Activated T-helper 17 cell treated with anti-CD3 and anti-CD28 coated beads, Interleukin-2, amount 50 U/mL, for 72 hours (primary cell): ENCODE measurements around the gene CTLA4. TPM values are rescaled to one million over a fixed set of nuclear protein-coding genes. Genes with fewer than 3 reads are reported as not detected.

Source experiments
- ATAC-seq: fragments of 150-1000 bp; cut with Tn5 transposase; replicated peaks from 2 replicates; pipeline ENCODE4 v1.10.0; 2021; ENCODE audit warnings: mild to moderate bottlenecking, moderate library complexity
- H3K27ac Mint-ChIP-seq: one replicate; pipeline ENCODE4 v1.8.0; 2022; ENCODE audit warnings: mixed read lengths
- H3K27me3 Mint-ChIP-seq: one replicate; pipeline ENCODE4 v1.8.0; 2022; ENCODE audit warnings: mixed read lengths
- H3K36me3 Mint-ChIP-seq: one replicate; pipeline ENCODE4 v1.8.0; 2022; ENCODE audit warnings: low read depth, mild to moderate bottlenecking, mixed read lengths
- H3K4me1 Mint-ChIP-seq: one replicate; pipeline ENCODE4 v1.8.0; 2022; ENCODE audit warnings: mixed read lengths
- H3K4me3 Mint-ChIP-seq: one replicate; pipeline ENCODE4 v1.8.0; 2022; ENCODE audit warnings: mild to moderate bottlenecking, mixed read lengths
- H3K9me3 Mint-ChIP-seq: one replicate; pipeline ENCODE4 v1.8.0; 2022; ENCODE audit warnings: mixed read lengths
- total RNA-seq, 2 donors: library from RNA; stranded (reverse); gene quantifications; one replicate each; pipeline ENCODE4 v1.2.3, GENCODE V29; 2022

CTLA4 gene
- total RNA-seq, 2 donors from 2014 or later = 282 to 334 TPM

DNA sequence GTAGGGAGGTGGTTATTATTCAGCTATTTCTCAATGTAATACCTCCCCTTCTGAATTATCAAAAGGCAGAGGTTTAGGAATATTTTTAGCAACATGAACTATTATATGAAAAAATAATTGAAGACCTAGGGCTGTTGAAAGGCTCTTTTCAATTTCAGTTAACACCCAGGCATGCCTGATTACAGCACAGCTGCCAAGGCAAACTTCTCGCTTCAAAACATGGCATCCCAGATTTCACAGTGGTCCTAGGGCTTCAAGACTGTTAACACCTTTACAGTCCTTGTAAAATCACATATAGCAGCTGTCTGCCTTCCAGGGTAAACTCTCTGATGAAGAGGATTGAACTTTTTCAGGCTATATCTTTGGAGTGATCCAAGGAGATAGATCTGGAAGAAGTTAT, 23.2 kb downstream of the CTLA4 start:
- H3K9me3 Mint-ChIP-seq = peaks cover 6% of the 10 kb centered on the region
- H3K36me3 Mint-ChIP-seq = peaks cover 29% of the 10 kb centered on the region
- H3K27ac Mint-ChIP-seq = peak overlapping the region; percentile 95
- no peak for ATAC-seq
- peak overlapping the region; percentile 73 for H3K4me3 Mint-ChIP-seq
- H3K4me1 Mint-ChIP-seq = peaks cover 60% of the 10 kb centered on the region
- no peaks in the 10 kb centered on the region for H3K27me3 Mint-ChIP-seq

DNA sequence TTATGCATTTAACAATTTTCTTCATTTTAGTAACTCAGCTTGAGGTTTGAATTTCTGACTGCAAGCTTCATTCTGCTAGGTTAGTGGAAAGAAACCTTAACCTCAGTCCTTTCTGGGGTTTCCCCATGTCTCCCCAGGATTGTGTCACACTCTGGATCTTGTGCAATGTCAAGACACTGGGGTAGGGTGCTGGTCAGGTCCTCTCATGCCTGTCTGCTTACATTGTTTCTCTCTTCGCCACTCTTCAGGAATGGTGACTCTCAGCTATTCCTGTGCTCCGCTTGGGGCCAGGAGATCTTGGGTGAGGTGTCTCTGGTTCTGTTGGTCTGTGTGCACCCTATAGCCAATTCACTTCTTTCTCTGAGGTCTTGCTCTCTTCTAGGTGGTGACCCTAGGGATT, 23.9 kb downstream of the CTLA4 start:
- Mint-ChIP-seq H3K4me3 (peak overlapping the region; percentile 73), H3K27me3 (no peaks in the 10 kb centered on the region), H3K4me1 (peaks cover 53% of the 10 kb centered on the region), H3K27ac (peak overlapping the region; percentile 95), H3K9me3 (peaks cover 6% of the 10 kb centered on the region), H3K36me3 (peaks cover 29% of the 10 kb centered on the region)
- peak; percentile 71 for ATAC-seq

- Mint-ChIP-seq H3K4me3 (peak overlapping the region; percentile 73), H3K27ac (peak overlapping the region; percentile 95), H3K27me3 (no peaks in the 10 kb centered on the region), H3K9me3 (peaks cover 6% of the 10 kb centered on the region), H3K36me3 (peaks cover 29% of the 10 kb centered on the region), H3K4me1 (peaks cover 53% of the 10 kb centered on the region)
- ATAC-seq = no peak
Measured at GRCh38 chr2:203892207-203892606, 24.6 kb downstream of the CTLA4 start.

- ATAC-seq = no peak
- no peaks in the 10 kb centered on the region for H3K27me3 Mint-ChIP-seq
- H3K27ac Mint-ChIP-seq = peak overlapping the region; percentile 95
- H3K4me1 Mint-ChIP-seq = peaks cover 53% of the 10 kb centered on the region
- peaks cover 6% of the 10 kb centered on the region for H3K9me3 Mint-ChIP-seq
- H3K4me3 Mint-ChIP-seq = peak overlapping the region; percentile 73
- peaks cover 29% of the 10 kb centered on the region for H3K36me3 Mint-ChIP-seq
Measured at GRCh38 chr2:203893401-203893800, 25.8 kb downstream of the CTLA4 start.

DNA sequence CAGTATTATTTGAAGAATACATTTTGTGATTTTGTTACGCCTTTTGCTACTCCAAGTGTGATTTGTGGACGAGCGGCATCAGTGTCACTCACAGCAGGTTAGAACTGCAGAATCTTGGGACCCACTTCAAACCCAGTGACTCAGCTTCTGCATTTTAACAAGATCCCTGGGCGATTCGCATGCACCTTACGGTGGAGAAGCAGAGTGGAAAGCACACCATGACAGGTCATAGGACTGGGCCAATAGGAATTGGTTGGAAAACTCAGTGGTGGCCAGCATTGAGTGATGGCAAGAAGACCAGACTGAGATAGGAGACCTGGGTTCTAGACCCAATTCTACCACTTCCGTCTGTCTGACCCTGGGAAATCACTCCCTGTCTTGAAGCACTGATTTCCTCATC, 26.3 kb downstream of the CTLA4 start:
- Mint-ChIP-seq H3K36me3 (peaks cover 29% of the 10 kb centered on the region), H3K4me3 (peak overlapping the region; percentile 73), H3K27ac (peak overlapping the region; percentile 95), H3K9me3 (peaks cover 6% of the 10 kb centered on the region), H3K4me1 (peaks cover 52% of the 10 kb centered on the region), H3K27me3 (no peaks in the 10 kb centered on the region)
- peak; percentile 4 for ATAC-seq

DNA sequence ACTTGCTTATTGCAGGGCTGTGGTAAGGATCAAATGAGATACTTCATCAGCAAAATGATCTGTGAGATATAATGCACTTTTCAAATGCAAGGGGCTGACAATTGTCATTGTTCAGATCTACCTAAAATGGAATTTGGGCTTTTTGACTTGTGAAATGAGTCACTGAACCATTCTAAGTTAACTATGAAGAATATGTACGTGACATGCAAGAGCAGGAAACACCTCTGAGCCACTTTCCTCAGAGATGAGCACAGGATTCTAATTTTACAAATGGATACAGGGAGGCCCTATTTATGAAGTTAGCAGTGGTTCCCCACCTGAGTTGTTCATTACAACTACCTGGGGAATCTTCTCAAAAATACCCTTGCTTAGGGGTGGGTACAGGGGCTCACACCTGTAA, 26.7 kb downstream of the CTLA4 start:
- Mint-ChIP-seq H3K4me1 (peaks cover 52% of the 10 kb centered on the region), H3K27ac (peak overlapping the region; percentile 95), H3K9me3 (peaks cover 6% of the 10 kb centered on the region), H3K4me3 (peak overlapping the region; percentile 73), H3K27me3 (no peaks in the 10 kb centered on the region), H3K36me3 (peaks cover 29% of the 10 kb centered on the region)
- ATAC-seq = peak; percentile 49

- peaks cover 9% of the 10 kb centered on the region for H3K9me3 Mint-ChIP-seq
- H3K27ac Mint-ChIP-seq = peak overlapping the region; percentile 84
- H3K4me3 Mint-ChIP-seq = peak overlapping the region; percentile 73
- no peaks in the 10 kb centered on the region for H3K27me3 Mint-ChIP-seq
- peaks cover 29% of the 10 kb centered on the region for H3K4me1 Mint-ChIP-seq
- no peak for ATAC-seq
- peaks cover 5% of the 10 kb centered on the region for H3K36me3 Mint-ChIP-seq
Measured at GRCh38 chr2:203897544-203897943, 30.0 kb downstream of the CTLA4 start.

DNA sequence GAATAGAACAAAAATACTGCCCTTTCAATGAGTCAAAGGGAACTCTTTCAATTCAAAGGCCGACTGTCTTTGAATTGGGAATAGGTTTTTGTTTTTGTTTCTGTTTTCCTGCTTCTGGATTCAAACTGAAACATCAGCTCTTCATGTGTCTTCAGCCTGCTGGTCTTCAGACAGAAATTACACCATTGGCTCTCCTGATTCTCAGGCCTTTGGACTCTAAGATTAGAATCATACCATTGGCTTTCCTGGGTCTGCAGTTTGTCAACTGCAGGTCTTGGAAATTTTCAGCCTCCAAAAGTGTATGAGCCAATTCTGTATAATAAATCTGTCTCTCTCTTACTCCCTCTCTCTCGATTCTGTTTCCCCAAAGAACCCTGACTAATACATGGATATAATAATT, 31.1 kb downstream of the CTLA4 start:
- Mint-ChIP-seq H3K27me3 (no peaks in the 10 kb centered on the region), H3K9me3 (peaks cover 9% of the 10 kb centered on the region)

GRCh38 chr2:203900253-203900652, 32.7 kb downstream of the CTLA4 start:
- no peaks in the 10 kb centered on the region for H3K27me3 Mint-ChIP-seq
- no peaks in the 10 kb centered on the region for H3K36me3 Mint-ChIP-seq
- H3K9me3 Mint-ChIP-seq = peaks cover 9% of the 10 kb centered on the region
- peaks cover 17% of the 10 kb centered on the region for H3K4me1 Mint-ChIP-seq
- no peak for ATAC-seq
- no peak overlapping the region for H3K27ac Mint-ChIP-seq
- no peak overlapping the region for H3K4me3 Mint-ChIP-seq

More for the DNA sequence above, 31.1 kb downstream of the CTLA4 start:
- Mint-ChIP-seq H3K36me3 (peaks cover 5% of the 10 kb centered on the region), H3K4me1 (peaks cover 24% of the 10 kb centered on the region), H3K4me3 (peak overlapping the region; percentile 73), H3K27ac (peak overlapping the region; percentile 84)
- ATAC-seq = no peak

DNA sequence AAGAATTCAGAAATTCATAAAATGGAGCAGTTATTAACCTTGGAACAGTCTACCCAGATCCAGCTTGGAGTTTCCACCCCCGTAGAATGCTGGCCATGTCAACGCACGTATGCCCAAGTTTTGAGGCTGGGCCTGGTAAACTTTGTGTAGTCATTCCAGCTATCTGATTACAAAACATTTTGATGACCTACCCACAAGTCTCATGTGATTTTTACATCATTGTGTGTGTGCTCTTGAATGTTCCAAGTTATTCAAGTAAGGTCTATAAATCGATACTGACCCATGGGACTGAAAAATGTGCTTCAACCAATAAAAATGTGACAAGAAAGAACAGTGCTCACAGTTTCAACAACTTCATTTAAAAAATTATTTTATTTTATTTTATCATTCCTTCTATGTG, 36.5 kb downstream of the CTLA4 start:
- peaks cover 9% of the 10 kb centered on the region for H3K9me3 Mint-ChIP-seq
- H3K4me1 Mint-ChIP-seq = peaks cover 4% of the 10 kb centered on the region
- H3K27me3 Mint-ChIP-seq = no peaks in the 10 kb centered on the region
- no peak for ATAC-seq
- H3K4me3 Mint-ChIP-seq = no peak overlapping the region
- no peaks in the 10 kb centered on the region for H3K36me3 Mint-ChIP-seq
- no peak overlapping the region for H3K27ac Mint-ChIP-seq

GRCh38 chr2:203905656-203906055, 38.1 kb downstream of the CTLA4 start:
- Mint-ChIP-seq H3K36me3 (no peaks in the 10 kb centered on the region), H3K4me1 (peaks cover 15% of the 10 kb centered on the region), H3K27ac (no peak overlapping the region), H3K27me3 (no peaks in the 10 kb centered on the region), H3K4me3 (no peak overlapping the region), H3K9me3 (peaks cover 6% of the 10 kb centered on the region)
- ATAC-seq = no peak

- Mint-ChIP-seq H3K4me1 (peaks cover 15% of the 10 kb centered on the region), H3K36me3 (no peaks in the 10 kb centered on the region), H3K27me3 (no peaks in the 10 kb centered on the region), H3K27ac (peak overlapping the region; percentile 84), H3K9me3 (no peaks in the 10 kb centered on the region), H3K4me3 (peak overlapping the region; percentile 65)
- peak; percentile 78 for ATAC-seq
Measured at GRCh38 chr2:203908066-203908796, 40.7 kb downstream of the CTLA4 start.

DNA sequence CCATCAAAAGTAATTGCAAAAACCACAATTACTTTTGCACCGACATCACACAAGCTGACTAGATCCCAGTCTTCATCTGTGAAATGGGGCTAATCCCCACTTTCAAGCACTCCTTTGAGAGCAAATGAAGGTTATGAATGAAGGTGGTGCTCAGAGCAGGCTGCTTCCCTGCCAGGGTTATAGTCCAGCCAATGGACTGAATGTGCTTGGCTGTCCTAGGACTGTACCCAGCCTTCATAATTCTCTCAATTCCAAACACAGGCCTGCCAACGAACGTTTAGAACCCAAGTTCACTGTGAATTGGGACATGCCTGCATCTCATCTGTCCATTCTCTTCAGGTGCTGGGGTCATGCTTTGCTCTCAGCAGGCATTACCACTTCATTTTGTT, 41.2 kb downstream of the CTLA4 start:
- Mint-ChIP-seq H3K27ac (peak overlapping the region; percentile 84), H3K4me3 (peak overlapping the region; percentile 65), H3K27me3 (no peaks in the 10 kb centered on the region), H3K9me3 (no peaks in the 10 kb centered on the region), H3K36me3 (no peaks in the 10 kb centered on the region), H3K4me1 (peaks cover 17% of the 10 kb centered on the region)
- peak; percentile 8 for ATAC-seq

GRCh38 chr2:203909261-203909967, 41.8 kb downstream of the CTLA4 start:
- Mint-ChIP-seq H3K27me3 (no peaks in the 10 kb centered on the region), H3K27ac (peak overlapping the region; percentile 84), H3K9me3 (no peaks in the 10 kb centered on the region), H3K36me3 (no peaks in the 10 kb centered on the region), H3K4me1 (peaks cover 23% of the 10 kb centered on the region), H3K4me3 (peak overlapping the region; percentile 65)
- peak; percentile 53 for ATAC-seq

- Mint-ChIP-seq H3K27me3 (no peaks in the 10 kb centered on the region), H3K9me3 (no peaks in the 10 kb centered on the region), H3K27ac (peak overlapping the region; percentile 84), H3K36me3 (no peaks in the 10 kb centered on the region), H3K4me1 (peaks cover 28% of the 10 kb centered on the region), H3K4me3 (peak overlapping the region; percentile 65)
- peak; percentile 68 for ATAC-seq
Measured at GRCh38 chr2:203909974-203910373, 42.4 kb downstream of the CTLA4 start.
